PFSK-1 (cell line): ENCODE results near the gene SELENOK.

ENCODE experiments used
- FOXP2 ChIP-seq: optimal IDR thresholded peaks from 2 replicates; pipeline ENCODE3; 2011; ENCODE audit warnings: borderline replicate concordance, control low read depth, inconsistent platforms; ENCODE audit not compliant: insufficient read depth; ENCODE audit errors: extremely low read length, extremely low read depth
- POLR2AphosphoS5 ChIP-seq: IDR thresholded peaks from 2 replicates; pipeline ENCODE4 v1.6.1; 2012; ENCODE audit warnings: low read depth, mild to moderate bottlenecking, control low read depth, low read length, moderate library complexity
- SIN3A ChIP-seq: IDR thresholded peaks from 2 replicates; pipeline ENCODE4 v1.6.1; 2012; ENCODE audit warnings: mild to moderate bottlenecking, low read length, moderate library complexity, borderline replicate concordance; ENCODE audit not compliant: insufficient read depth
- TAF1 ChIP-seq: IDR thresholded peaks from 2 replicates; pipeline ENCODE4 v1.6.1; 2012; ENCODE audit warnings: low read length, control low read depth, borderline replicate concordance; ENCODE audit not compliant: insufficient read depth
- TF ChIP-seq, protein P1 (sequence below), 2 experiments: IDR thresholded peaks; 2 replicates each; pipeline versions ENCODE4 v1.6.1 to v1.8.0; 2011 to 2012; ENCODE audit warnings: low read depth in 2 of 2, low read length in 2 of 2, control low read depth in 1 of 2, inconsistent platforms in 1 of 2, mild to moderate bottlenecking in 1 of 2, moderate library complexity in 1 of 2; ENCODE audit not compliant: insufficient read depth in 1 of 2

DNA sequence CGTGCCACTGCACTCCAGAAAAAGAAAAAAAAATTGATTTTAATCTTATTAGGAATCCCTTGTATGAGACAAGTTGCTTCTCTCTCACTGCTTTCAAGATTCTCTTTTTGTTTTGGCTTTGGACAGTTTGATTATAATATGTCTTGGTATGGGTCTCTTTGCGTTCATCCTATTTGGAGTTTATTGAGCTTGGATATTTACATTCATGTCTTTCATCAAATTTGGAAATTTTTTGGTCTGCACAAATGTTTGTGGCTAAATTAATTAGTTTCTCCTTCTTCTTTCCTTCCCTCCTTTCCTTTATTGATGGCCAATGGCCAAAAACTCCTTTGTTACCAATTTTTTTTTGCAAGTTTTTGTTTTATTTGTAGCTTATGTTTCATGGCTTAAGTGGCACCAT, 28.1 kb upstream of the SELENOK start:
- TF ChIP-seq SIN3A (no peak), TAF1 (no peak), POLR2AphosphoS5 (no peak), FOXP2 (no peak)
- TF ChIP-seq, protein P1, sequence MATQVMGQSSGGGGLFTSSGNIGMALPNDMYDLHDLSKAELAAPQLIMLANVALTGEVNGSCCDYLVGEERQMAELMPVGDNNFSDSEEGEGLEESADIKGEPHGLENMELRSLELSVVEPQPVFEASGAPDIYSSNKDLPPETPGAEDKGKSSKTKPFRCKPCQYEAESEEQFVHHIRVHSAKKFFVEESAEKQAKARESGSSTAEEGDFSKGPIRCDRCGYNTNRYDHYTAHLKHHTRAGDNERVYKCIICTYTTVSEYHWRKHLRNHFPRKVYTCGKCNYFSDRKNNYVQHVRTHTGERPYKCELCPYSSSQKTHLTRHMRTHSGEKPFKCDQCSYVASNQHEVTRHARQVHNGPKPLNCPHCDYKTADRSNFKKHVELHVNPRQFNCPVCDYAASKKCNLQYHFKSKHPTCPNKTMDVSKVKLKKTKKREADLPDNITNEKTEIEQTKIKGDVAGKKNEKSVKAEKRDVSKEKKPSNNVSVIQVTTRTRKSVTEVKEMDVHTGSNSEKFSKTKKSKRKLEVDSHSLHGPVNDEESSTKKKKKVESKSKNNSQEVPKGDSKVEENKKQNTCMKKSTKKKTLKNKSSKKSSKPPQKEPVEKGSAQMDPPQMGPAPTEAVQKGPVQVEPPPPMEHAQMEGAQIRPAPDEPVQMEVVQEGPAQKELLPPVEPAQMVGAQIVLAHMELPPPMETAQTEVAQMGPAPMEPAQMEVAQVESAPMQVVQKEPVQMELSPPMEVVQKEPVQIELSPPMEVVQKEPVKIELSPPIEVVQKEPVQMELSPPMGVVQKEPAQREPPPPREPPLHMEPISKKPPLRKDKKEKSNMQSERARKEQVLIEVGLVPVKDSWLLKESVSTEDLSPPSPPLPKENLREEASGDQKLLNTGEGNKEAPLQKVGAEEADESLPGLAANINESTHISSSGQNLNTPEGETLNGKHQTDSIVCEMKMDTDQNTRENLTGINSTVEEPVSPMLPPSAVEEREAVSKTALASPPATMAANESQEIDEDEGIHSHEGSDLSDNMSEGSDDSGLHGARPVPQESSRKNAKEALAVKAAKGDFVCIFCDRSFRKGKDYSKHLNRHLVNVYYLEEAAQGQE (IDR thresholded peaks at IDR 0.05; ENCODE audit: insufficient read depth in 1 of 2, low read depth in 2 of 2, low read length in 2 of 2) = no peak
